CD4-positive, alpha-beta T cell treated with Interleukin-15 for 1 hour (primary cell): Measurements from ENCODE around the gene NFIX.

Experiments used
- DNase-seq: peaks from one replicate; pipeline ENCODE4 v3.0.0-alpha.2; 2020

Gene NFIX

DNA sequence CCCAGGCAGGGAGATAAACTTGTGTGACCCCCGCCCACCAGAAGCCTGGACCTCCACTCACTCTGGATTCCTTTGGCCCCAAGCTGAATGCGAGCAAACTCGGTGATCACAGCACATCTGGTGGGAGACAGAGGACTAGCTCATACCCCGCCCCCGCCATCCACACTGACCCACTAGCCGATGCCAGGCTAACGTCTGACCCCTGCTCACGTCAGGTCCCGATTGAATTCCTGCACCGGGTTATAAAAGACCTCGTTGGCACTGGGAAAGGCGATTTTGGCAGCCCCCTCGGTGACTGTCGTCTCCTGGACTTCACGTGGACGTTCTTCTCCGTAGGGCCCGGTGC, 120.6 kb downstream of the NFIX start:
- no peak for DNase-seq

- DNase-seq: peak; percentile 87
Measured at GRCh38 chr19:13116282-13117175, 121.3 kb downstream of the NFIX start, which contains the start of gene TRMT1. Gene TRMT1, minus strand, starts transcription at chr19:13116740. Its CDS starts 341 bp downstream, at chr19:13116399.

DNA sequence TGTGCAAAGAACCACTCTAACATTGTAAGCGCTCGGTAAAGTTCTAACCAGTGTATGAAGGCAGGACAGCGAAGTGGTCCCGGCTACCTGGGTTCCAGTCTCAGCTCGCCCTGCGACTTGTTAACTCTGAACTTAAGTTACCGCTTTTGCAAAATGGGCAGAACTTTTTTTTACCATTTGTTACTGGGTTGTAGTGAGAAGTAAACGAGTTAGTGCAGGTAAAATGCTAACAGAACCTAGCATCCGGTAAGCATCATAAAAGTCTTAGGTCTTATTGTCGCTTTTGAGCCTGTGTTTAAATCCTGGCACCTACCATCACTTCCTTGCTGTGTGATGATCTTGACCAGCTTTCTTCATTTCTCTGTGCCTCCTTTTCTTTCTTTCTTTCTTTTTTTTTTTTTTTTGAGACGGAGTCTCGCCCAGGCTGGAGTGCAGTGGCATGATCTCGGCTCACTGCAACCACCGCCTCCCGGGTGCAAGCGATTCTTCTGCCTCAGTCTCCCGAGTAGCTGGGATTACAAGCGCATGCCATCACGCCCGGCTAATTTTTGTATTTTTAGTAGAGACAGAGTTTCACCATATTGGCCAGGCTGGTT, 122.0 kb downstream of the NFIX start:
- no peak for DNase-seq

DNA sequence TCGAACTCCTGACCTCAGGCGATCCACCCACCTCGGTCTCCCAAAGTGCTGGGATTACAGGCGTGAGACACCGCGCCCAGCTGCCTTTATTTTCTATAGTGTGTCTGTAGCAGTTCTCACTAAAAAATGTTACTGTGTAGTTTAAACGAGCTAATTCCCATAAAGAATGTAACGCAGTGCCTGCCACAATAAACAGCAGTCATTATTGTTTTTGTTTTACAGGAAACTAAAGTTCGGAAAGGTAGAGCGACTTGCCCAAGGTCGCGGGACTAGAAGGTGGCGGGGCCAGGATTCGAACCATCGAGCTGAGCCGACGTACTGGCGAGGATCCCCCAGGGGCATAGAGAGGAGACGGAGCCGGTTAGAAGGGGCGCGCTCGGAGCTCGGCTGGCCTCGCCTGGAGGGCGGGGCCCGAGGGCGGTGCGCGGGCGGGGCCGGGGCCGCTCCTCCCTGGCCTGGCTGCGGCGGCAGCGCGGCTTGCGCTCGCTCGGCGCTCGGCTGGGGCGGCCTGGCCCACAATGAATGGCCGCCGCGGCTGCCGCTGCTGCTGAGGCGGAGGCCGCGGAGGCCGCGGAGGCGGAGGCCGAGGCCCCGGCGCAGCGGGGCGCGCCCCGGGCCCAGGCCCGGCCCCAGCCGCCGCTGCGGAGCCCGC, 122.6 kb downstream of the NFIX start, which contains the start of gene NACC1:
Gene NACC1 (plus strand): TSS at position 493 of the 652 bp plus-strand sequence. CDS start 16,944 bp downstream, outside the sequence.
- peak; percentile 92 for DNase-seq

DNA sequence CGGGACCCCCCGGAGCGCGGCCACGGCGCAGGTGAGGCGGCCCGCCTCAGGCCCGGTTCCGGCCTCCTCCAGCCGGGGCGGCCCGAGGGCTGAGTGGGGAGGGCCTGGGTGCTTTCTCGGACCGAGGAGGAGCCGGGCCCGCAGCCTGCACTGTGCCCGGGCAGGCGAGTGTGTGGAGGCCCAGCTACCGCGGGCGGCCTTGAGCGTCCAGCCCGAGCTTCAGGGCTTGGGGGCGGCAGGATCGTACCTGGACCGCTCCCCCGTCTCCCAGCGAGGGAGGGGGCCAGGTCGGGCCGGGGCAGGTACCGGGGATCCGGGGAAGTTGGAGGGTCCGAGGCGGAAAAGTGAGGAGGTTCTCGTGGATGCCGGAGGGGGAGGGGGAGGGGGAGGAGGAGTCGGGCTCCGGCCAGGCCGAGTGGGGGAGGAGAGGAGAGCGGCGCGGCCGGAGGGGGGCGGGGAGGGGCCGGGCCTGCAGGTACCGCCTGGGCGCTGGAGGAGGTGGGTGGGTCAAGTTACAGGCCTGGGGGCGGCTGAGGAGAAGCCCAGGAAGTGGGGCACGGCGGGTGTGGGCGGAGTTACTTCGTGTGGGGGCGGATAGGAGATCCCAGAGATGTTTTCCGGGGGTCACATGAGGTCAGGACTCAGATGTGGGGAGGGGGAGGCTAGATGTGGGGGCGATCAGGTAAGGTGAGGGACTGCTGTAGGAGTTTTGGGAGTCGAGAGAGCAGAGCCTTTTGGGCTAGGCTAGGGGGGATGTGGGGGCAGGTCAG, 123.3 kb downstream of the NFIX start:
- peak; percentile 24 for DNase-seq

DNA sequence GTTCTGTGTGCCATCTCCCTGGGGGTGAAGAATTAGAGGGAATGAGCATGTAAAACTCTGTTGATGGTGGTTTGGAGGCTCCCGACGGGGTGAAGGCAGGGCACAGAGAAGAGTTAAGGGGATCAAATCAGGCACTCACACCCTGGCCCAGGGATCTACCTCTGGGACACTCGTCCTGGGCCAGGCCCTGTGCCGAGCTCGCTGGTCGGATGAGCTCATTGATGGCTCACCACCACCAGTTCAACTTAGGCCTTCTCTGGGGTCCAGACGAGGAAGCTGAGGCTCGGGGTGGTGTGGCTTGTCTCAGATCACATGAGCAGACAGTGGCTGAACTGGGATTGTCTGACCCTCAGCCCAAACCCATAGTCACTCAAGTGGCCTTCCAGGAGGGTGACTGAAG, 124.4 kb downstream of the NFIX start:
- DNase-seq: no peak

GRCh38 chr19:13120031-13120430, 124.8 kb downstream of the NFIX start:
- no peak for DNase-seq

- DNase-seq: no peak
Measured at GRCh38 chr19:13120817-13121216, 125.5 kb downstream of the NFIX start.

DNA sequence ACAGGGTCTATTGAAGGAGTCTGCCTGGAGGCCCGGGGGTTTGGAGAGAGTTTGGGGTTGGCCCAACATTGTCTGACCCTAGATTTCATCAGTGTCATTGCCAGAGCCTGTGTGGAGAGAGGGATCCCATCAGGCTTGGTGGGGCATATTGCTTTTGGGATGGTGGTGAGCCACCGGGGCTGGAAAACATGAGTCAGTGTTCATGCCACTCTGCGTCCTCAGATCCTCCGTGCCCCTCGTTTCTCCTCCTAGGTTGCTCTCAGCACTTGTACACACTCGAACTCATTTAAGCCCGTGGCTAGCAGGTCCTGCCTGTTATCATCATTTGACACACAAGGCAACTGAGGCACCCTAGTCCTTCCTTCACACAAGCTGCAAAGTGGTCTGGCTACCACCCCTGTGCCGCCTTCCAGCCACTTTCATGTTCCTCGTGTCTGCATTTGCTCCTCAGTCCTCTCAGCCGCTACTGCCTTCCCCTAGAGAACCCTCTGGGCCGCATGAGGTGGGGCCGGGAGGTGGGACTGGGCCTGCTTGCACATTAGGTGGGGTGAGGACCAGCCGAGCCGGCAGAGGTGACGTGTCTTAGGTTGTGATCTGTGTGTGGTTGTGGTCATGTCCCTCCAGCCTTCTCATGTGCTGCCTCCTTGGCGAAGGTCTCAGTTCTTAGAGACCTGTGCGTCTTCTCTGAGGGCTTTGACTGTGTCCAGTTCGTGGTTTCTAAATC, 126.4 kb downstream of the NFIX start:
- peak; percentile 25 for DNase-seq

DNA sequence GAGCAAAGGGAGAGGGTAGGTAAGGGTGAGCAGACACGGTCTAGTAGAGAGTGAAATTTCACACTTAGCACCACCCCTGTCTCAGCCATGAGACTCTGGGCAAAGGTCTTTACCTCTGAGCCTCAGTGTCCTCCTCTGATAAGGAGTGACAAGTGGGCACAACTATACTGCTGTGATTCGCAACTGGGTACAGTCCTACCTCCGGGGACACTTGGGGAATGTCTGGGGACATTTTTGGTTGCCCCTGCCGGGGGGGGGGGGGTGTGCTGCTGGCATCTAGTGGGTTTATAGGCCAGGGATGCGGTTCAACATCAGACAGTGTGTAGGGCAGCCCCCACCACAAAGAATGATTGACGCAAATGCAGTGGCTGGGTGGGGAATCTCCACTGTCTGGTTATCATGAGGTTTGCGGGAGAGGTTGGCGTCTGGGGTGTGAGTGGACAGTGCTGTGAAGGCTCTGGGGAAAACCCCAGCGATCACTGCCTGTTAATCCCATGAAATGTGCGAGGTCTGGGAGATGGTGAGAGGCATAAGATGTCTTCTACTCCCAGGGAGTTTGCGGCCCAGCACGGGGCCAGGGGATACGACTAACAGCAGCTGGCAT, 127.1 kb downstream of the NFIX start:
- peak; percentile 33 for DNase-seq

DNA sequence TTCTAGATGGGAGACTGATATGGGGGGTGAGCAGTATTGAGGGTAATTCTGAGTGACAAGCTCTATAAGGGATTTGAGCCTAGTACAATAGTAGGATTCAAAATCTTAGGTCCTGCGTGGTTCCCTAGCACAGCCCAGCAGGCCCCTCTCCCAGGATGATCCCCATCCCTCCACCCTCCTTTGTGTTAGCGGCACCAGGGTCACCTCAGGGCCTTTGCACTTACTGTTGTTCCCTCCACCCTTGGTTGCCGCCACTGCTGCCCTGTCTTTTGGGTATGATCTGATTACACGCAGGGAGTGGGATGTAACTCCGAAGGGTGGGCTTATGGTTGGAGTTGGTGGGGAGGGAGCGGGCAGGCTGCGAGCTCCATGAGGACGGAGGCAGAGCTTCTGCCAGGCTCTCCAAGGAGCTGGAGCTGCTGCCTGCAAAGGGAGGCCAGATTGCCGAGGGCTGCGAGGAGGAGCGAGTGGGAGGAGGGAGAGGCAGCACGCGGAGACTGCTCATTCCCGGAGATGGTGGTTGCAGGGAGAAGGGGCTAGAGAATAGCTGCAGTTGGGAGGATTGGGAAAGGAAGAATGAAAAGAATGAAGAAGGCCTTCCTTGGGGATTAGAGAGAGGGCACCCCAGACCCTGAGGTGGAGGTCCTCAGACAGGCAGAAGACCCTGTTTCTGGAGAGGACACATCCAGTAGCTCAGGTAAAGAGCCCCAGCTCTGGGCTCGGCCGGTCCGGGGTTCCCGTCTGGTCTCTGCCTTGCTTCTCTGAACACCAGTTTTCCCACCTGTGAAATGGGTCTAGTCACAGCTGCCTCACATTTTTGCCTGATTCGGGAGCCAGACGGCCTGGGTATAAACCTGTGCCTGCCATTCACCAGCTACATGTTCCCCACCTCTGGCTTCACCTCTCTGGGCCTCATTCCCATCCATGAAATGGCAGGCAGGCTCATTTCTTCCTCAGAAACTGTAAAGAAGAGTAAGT, 128.0 kb downstream of the NFIX start:
- DNase-seq: no peak

DNA sequence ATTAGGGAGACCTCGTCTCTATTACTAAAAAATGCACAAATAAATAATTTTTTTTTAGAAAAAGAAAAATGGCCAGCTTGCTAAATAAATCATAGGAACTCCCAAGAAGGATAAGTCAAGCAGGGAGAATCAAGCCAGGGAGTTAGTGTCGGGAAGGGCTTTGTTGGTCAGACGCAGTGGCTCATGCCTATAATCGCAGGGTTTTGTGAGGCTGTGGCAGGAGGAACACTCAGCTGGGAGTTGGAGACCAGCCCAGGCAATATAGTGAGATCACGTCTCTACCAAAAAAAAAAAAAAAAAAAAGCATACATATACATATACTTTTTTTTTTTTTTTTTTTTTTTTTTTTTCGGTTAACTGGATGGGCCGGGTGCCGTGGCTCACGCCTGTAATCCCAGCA, 131.8 kb downstream of the NFIX start:
- no peak for DNase-seq

GRCh38 chr19:13127811-13128575, 132.7 kb downstream of the NFIX start:
- DNase-seq: no peak

GRCh38 chr19:13128583-13128982, 133.3 kb downstream of the NFIX start:
- DNase-seq: no peak

DNA sequence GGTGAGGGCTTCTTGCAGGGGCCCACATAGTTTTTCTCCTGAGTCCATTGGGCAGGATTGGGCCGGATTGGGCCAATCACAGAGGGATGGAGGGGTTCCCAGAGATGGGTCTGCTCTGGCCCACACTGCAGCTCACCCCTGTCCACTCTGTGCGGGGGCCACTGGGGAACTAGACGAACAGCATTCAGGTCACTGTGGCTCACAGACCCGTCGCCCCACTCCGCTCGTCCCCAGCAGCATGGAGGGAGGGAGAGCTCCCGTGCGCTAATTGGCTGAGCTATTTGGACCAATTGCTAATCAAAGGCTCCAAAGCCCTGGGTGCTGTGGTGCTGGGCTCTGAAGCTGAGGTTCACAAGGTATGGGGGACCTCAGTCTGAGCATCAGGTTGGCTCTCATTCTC, 134.1 kb downstream of the NFIX start:
- no peak for DNase-seq

DNA sequence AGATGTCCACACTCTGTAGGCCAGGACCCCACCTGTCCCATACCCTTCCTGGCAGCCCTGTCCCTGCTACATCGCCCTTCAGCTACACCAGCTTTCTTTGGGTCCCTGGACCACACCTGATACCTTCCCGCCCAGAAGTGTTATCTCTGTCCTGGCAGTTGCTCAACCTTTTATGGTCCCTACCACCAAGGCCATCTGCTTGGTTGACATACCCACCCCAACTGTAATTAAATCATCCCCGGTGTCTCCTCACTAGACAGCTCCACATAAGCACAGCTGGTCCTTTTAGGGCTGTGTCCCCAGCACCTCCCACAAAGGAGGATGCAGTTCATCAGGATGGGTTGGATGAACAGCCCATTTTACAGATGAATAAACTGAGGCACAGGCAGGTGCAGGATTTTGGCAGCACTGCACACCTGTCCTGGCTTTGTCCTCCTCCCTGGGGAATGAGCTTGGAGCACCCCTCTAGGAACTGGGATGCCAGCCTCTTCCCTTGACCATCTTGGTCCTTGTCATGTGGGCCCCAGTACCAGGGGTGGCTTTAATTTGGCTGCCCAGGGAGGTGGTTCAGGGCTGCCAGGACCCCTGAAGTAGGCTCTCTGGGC, 135.7 kb downstream of the NFIX start:
- DNase-seq: no peak

DNA sequence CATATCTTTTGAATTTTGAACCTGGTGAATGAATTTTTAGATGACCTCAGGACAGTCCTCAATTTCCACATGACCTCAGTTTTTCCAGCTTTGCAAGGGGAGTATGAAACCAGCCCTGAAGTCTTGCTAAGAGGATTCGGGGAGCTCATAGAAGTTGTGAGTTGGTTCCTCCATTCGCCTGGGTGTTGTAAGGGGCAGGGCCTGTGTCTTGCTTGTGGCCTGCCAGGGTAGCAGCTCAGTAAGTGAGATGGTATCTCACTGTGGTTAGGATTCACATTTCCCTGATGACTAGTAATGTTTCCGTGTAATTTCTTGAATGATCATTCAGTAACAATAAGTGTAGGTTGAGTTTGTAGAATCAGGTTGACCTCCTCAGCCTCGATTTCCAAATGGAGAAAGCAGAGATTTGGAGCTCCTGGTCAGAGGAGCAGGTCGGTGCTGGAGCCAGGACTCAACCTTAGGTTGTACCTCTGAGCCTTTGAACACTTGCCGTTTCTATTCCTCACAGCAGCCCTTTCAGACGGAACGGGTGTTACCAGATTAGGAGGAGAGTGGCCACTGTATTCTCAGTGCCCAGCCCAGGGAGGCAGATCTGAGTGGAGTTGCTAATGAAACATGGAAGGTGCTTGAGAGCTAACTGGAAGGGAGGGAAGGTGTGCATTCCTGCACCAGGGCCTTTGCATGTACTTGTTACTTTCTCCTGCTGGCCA, 137.4 kb downstream of the NFIX start:
- no peak for DNase-seq

- DNase-seq: no peak
Measured at GRCh38 chr19:13133241-13133870, 138.1 kb downstream of the NFIX start.
